ENCODE results near the gene CNKSR2. TPM values are rescaled to one million over a fixed set of nuclear protein-coding genes. Genes with fewer than 3 reads are reported as not detected.

The CNKSR2 gene
- total RNA-seq, 1 donor from 2014 or later: 18.5 TPM

- Mint-ChIP-seq H3K36me3 (ENCODE audit: unreplicated experiment) (no peaks in the 10 kb centered on the region), H3K27me3 (ENCODE audit: unreplicated experiment) (peaks cover 2% of the 10 kb centered on the region), H3K27ac (ENCODE audit: unreplicated experiment) (no peak overlapping the region), H3K4me3 (ENCODE audit: unreplicated experiment) (no peak overlapping the region), H3K4me1 (ENCODE audit: low read depth, unreplicated experiment) (no peaks in the 10 kb centered on the region), H3K9me3 (ENCODE audit: unreplicated experiment) (no peaks in the 10 kb centered on the region)
- TF ChIP-seq CTCF (IDR thresholded peaks at IDR 0.05; ENCODE audit: partially characterized antibody, unreplicated experiment): no peak
- DNase-seq: no peak
These were observed 292.0 kb downstream of the CNKSR2 start for GRCh38 chrX:21666252-21666651.

GRCh38 chrX:21666679-21667078 is 292.5 kb downstream of the CNKSR2 start:
- Mint-ChIP-seq H3K9me3 (ENCODE audit: unreplicated experiment) (no peaks in the 10 kb centered on the region), H3K4me3 (ENCODE audit: unreplicated experiment) (no peak overlapping the region), H3K27me3 (ENCODE audit: unreplicated experiment) (peaks cover 2% of the 10 kb centered on the region), H3K27ac (ENCODE audit: unreplicated experiment) (no peak overlapping the region), H3K4me1 (ENCODE audit: low read depth, unreplicated experiment) (no peaks in the 10 kb centered on the region), H3K36me3 (ENCODE audit: unreplicated experiment) (no peaks in the 10 kb centered on the region)
- no peak for DNase-seq
- no peak for TF ChIP-seq CTCF (IDR thresholded peaks at IDR 0.05; ENCODE audit: partially characterized antibody, unreplicated experiment)

- Mint-ChIP-seq H3K4me1 (ENCODE audit: low read depth, unreplicated experiment) (no peaks in the 10 kb centered on the region), H3K9me3 (ENCODE audit: unreplicated experiment) (peaks cover 3% of the 10 kb centered on the region), H3K27me3 (ENCODE audit: unreplicated experiment) (no peaks in the 10 kb centered on the region), H3K36me3 (ENCODE audit: unreplicated experiment) (no peaks in the 10 kb centered on the region), H3K27ac (ENCODE audit: unreplicated experiment) (no peak overlapping the region), H3K4me3 (ENCODE audit: unreplicated experiment) (no peak overlapping the region)
- no peak for TF ChIP-seq CTCF (IDR thresholded peaks at IDR 0.05; ENCODE audit: partially characterized antibody, unreplicated experiment)
- DNase-seq: no peak
These were observed 300.4 kb downstream of the CNKSR2 start for GRCh38 chrX:21674430-21675186.

GRCh38 chrX:21675931-21676330 is 301.7 kb downstream of the CNKSR2 start:
- no peaks in the 10 kb centered on the region for H3K36me3 Mint-ChIP-seq (ENCODE audit: unreplicated experiment)
- no peaks in the 10 kb centered on the region for H3K4me1 Mint-ChIP-seq (ENCODE audit: low read depth, unreplicated experiment)
- no peak for DNase-seq
- TF ChIP-seq CTCF (IDR thresholded peaks at IDR 0.05; ENCODE audit: partially characterized antibody, unreplicated experiment): no peak
- H3K9me3 Mint-ChIP-seq (ENCODE audit: unreplicated experiment): peaks cover 3% of the 10 kb centered on the region
- H3K27me3 Mint-ChIP-seq (ENCODE audit: unreplicated experiment): no peaks in the 10 kb centered on the region
- H3K27ac Mint-ChIP-seq (ENCODE audit: unreplicated experiment): no peak overlapping the region
- no peak overlapping the region for H3K4me3 Mint-ChIP-seq (ENCODE audit: unreplicated experiment)

GRCh38 chrX:21678048-21678612 is 303.9 kb downstream of the CNKSR2 start:
- no peaks in the 10 kb centered on the region for H3K4me1 Mint-ChIP-seq (ENCODE audit: low read depth, unreplicated experiment)
- H3K9me3 Mint-ChIP-seq (ENCODE audit: unreplicated experiment): peaks cover 3% of the 10 kb centered on the region
- H3K27me3 Mint-ChIP-seq (ENCODE audit: unreplicated experiment): no peaks in the 10 kb centered on the region
- no peak for DNase-seq
- H3K4me3 Mint-ChIP-seq (ENCODE audit: unreplicated experiment): no peak overlapping the region
- no peak overlapping the region for H3K27ac Mint-ChIP-seq (ENCODE audit: unreplicated experiment)
- no peaks in the 10 kb centered on the region for H3K36me3 Mint-ChIP-seq (ENCODE audit: unreplicated experiment)
- no peak for TF ChIP-seq CTCF (IDR thresholded peaks at IDR 0.05; ENCODE audit: partially characterized antibody, unreplicated experiment)
